ENCODE results near the gene OPCML.

The OPCML gene

DNA sequence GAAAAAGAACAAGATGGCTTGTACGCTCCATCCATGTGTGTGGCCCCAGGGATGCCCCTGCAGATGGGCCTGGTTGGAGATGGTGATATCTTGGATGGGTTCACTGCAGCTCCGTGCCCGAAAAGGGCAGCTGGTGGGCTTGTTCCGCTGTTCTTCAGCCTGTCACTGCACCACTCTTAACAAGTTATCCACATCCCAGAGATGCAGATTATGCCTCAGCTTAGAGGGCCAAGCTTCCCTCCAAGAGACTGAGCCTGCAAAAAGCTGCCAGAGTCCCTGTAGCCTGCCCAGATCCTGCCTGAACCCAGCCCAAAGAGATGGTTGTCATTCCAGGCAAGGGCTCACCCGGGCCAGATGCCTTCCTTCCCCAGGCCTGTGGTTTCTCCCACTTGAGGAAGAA lies 308.0 kb downstream of the OPCML start:
- TF ChIP-seq, protein P1, sequence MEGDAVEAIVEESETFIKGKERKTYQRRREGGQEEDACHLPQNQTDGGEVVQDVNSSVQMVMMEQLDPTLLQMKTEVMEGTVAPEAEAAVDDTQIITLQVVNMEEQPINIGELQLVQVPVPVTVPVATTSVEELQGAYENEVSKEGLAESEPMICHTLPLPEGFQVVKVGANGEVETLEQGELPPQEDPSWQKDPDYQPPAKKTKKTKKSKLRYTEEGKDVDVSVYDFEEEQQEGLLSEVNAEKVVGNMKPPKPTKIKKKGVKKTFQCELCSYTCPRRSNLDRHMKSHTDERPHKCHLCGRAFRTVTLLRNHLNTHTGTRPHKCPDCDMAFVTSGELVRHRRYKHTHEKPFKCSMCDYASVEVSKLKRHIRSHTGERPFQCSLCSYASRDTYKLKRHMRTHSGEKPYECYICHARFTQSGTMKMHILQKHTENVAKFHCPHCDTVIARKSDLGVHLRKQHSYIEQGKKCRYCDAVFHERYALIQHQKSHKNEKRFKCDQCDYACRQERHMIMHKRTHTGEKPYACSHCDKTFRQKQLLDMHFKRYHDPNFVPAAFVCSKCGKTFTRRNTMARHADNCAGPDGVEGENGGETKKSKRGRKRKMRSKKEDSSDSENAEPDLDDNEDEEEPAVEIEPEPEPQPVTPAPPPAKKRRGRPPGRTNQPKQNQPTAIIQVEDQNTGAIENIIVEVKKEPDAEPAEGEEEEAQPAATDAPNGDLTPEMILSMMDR (IDR thresholded peaks at IDR 0.05; ENCODE audit: borderline replicate concordance, insufficient read depth, low read depth, low read length), result no peak

GRCh38 chr11:133222425-133223330 lies 309.6 kb downstream of the OPCML start:
- TF ChIP-seq, protein P1 (IDR thresholded peaks at IDR 0.05; ENCODE audit: borderline replicate concordance, insufficient read depth, low read depth, low read length), result no peak
- no peak overlapping the region for H3K4me3 ChIP-seq (ENCODE audit: low read depth, low read length)

More for the DNA sequence above, 308.0 kb downstream of the OPCML start:
- H3K4me3 ChIP-seq (ENCODE audit: low read depth, low read length), result no peak overlapping the region

GRCh38 chr11:133219543-133219942 lies 312.8 kb downstream of the OPCML start:
- TF ChIP-seq, protein P1 (IDR thresholded peaks at IDR 0.05; ENCODE audit: borderline replicate concordance, insufficient read depth, low read depth, low read length), result no peak
- no peak overlapping the region for H3K4me3 ChIP-seq (ENCODE audit: low read depth, low read length)

DNA sequence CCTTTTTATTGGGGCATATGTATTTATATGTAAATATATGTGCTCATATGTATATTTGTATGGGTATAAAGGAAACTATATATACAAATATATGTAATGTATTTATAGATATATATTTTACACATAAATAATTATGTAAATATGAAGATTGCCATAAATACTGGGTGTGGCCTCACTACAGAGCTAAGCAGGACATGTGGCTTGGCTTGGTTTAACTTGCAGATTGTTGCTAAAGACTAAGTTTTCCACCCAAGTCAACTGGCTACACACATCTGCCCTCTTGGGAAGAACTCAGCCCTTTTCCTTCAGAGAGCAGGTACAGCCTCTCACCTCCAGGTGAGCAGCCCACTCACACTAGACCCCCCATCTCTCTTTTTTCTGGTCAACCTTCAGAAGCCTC lies 315.5 kb downstream of the OPCML start:
- TF ChIP-seq, protein P1 (IDR thresholded peaks at IDR 0.05; ENCODE audit: borderline replicate concordance, insufficient read depth, low read depth, low read length), result no peak
- no peak overlapping the region for H3K4me3 ChIP-seq (ENCODE audit: low read depth, low read length)

DNA sequence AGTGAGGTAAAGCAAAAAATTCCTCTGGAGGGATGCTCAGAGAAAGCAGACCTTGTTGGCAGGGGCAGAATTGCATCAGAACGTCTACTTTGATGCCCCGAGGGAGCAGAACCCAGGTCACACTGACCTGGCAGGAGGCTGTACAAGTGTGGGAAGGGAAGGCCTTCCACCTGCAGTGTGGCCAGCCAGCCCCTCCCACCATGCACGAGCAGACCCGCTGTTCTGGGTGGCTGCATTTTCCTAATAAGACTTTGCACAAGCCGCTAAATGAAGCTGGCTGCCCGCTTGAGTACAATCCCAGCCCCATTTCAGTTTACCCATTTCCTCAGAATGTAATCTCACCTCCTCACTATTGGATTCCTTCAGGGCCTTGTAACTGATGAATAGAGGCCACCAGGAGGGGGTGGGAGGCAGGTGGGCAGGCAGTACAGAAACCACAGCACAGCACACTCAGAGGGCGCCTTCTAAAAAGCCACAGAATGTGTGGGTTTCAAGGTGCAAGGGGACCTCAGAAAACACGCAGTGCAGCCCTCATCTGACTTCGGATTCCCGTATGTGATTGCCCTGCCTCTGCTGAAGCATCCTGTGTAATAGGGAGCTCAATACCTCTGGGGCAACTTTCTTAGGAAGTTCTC lies 316.6 kb downstream of the OPCML start:
- TF ChIP-seq, protein P1 (IDR thresholded peaks at IDR 0.05; ENCODE audit: borderline replicate concordance, insufficient read depth, low read depth, low read length), result no peak
- no peak overlapping the region for H3K4me3 ChIP-seq (ENCODE audit: low read depth, low read length)

- no peak overlapping the region for H3K4me3 ChIP-seq (ENCODE audit: low read depth, low read length)
- TF ChIP-seq, protein P1 (IDR thresholded peaks at IDR 0.05; ENCODE audit: borderline replicate concordance, insufficient read depth, low read depth, low read length), result no peak
These were observed 317.7 kb downstream of the OPCML start for GRCh38 chr11:133214646-133215045.
